NK-92 (cell line): ENCODE data around the gene CKB.
"Not testable (repeated sequence)": the region's sequence is repeated elsewhere in the genome, so short reads cannot be mapped to it uniquely, and the experiment has no call there.

Experiments
- DNase-seq: peaks from one replicate; lab custom pipeline; 2025; ENCODE audit not compliant: unreplicated experiment; lab: John Stamatoyannopoulos, UW

The CKB gene

GRCh38 chr14:103514596-103515421, 7.8 kb downstream of the CKB start:
- no peak for DNase-seq

- no peak for DNase-seq
Observed at GRCh38 chr14:103512701-103513611, 9.7 kb downstream of the CKB start.

- DNase-seq = not testable (repeated sequence)
Observed at GRCh38 chr14:103512180-103512579, 10.4 kb downstream of the CKB start.

GRCh38 chr14:103510724-103511693, 11.6 kb downstream of the CKB start:
- no peak for DNase-seq

GRCh38 chr14:103509864-103510723, 12.5 kb downstream of the CKB start:
- DNase-seq = no peak

- DNase-seq = no peak
Observed at GRCh38 chr14:103508521-103509329, 13.9 kb downstream of the CKB start.

GRCh38 chr14:103507751-103508150, 14.9 kb downstream of the CKB start:
- no peak for DNase-seq

- no peak for DNase-seq
Observed at GRCh38 chr14:103504991-103505565, 17.6 kb downstream of the CKB start.

- DNase-seq = no peak
Observed at GRCh38 chr14:103503296-103503695, 19.3 kb downstream of the CKB start.

- no peak for DNase-seq
Observed at GRCh38 chr14:103502877-103503276, 19.8 kb downstream of the CKB start.

- no peak for DNase-seq
Observed at GRCh38 chr14:103501921-103502669, 20.5 kb downstream of the CKB start.

GRCh38 chr14:103501041-103501870, 21.4 kb downstream of the CKB start:
- no peak for DNase-seq

- DNase-seq = no peak
Observed at GRCh38 chr14:103500148-103500990, 22.3 kb downstream of the CKB start.

- no peak for DNase-seq
Observed at GRCh38 chr14:103499709-103500108, 22.9 kb downstream of the CKB start.

- DNase-seq = no peak
Observed at GRCh38 chr14:103496776-103497175, 25.9 kb downstream of the CKB start.

- no peak for DNase-seq
Observed at GRCh38 chr14:103495854-103496253, 26.8 kb downstream of the CKB start.
